ENCODE data around the gene ADCY4. TPM values are rescaled to one million over a fixed set of nuclear protein-coding genes. Genes with fewer than 3 reads are reported as not detected.

Gene ADCY4
- total RNA-seq, 1 experiment from 2014 or later, result 1.1 TPM

DNA sequence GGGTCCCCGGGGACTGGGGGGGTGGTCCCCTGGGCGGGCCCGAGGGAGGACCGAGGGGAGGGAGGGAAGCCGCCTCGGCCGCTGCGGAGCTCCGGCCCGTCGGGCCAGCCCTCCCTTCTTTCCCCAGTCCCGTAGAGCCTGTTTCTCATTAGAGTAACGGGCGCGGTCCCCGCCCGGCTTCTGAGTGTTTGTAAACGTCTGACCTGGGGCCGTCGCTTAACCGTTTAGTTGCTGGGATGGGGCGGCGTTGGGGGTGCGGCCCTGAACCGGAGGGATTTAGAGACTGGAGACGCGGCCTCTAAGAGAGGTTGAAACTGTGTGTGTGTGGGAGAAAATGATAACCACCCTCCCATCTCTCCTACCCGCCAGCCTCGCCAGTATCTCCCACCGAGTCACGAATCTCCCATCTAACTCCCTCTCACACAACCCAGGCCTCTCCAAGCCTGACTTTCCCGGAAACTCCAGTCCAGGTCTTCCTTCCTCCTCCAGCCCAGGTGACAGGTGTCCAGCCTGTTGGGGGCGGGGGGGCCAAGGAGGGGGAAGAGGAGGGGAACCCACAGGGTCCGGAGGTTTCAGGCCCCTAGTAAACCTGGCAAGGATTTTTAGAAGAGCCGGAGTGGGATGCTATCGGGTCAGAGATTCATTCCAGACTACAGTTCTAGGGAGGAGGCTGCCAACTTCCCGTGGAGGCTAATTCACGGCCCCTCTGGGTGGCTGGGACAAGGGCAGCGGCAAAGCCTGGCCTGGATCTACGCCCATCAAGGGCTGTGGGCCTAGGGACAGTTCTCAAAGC is 32.0 kb upstream of the ADCY4 start:
- ChIA-PET POLR2A (interaction anchor here (0.6 to 2.0 kb wide), 6 partner anchors 33 to 105 kb away, joined by 3 to 23 read pairs (median 4); partner anchors contain the start of genes CBLN3, KHNYN and SDR39U1), CTCF (interaction anchor here (0.8 to 2.3 kb wide), 31 partner anchors 10 to 124 kb away, joined by 3 to 148 read pairs (median 7); partner anchors contain the start of genes ADCY4, CBLN3, CIDEB and DHRS1)
- ATAC-seq, result peak; percentile 60

More for the DNA sequence above, 32.0 kb upstream of the ADCY4 start:
- peak overlapping the region; percentile 96 for H3K27ac Mint-ChIP-seq
- peak overlapping the region; percentile 90 for H3K4me3 Mint-ChIP-seq
- peak; percentile 93 for DNase-seq (ENCODE audit: low spot score)
- no peaks in the 10 kb centered on the region for H3K9me3 Mint-ChIP-seq
- H3K27me3 Mint-ChIP-seq (ENCODE audit: low read depth), result peaks cover 18% of the 10 kb centered on the region
- TF ChIP-seq PRDM15 (CRISPR knock-in tag; IDR thresholded peaks at IDR 0.05), result peak; percentile 97
- TF ChIP-seq JUN (CRISPR knock-in tag; IDR thresholded peaks at IDR 0.05), result no peak
- peak; percentile 9; the same call in 1 of the 2 replicates for TF ChIP-seq GABPB1 (CRISPR knock-in tag; IDR thresholded peaks at IDR 0.05)
- TF ChIP-seq USF1 (CRISPR knock-in tag; IDR thresholded peaks at IDR 0.05), result peak; percentile 30; the same call in 1 of the 2 replicates
- no peak for TF ChIP-seq ZNF416 (CRISPR knock-in tag; IDR thresholded peaks at IDR 0.05)
- TF ChIP-seq CDX4 (CRISPR knock-in tag; IDR thresholded peaks at IDR 0.05; ENCODE audit: borderline replicate concordance), result no peak
- TF ChIP-seq SMAD4 (CRISPR knock-in tag; IDR thresholded peaks at IDR 0.05), result no peak
- TF ChIP-seq, protein P1, sequence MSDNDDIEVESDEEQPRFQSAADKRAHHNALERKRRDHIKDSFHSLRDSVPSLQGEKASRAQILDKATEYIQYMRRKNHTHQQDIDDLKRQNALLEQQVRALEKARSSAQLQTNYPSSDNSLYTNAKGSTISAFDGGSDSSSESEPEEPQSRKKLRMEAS (CRISPR knock-in tag; IDR thresholded peaks at IDR 0.05), result 0 out of 2 replicates have a peak, but pooled peaks have one; percentile 40
- TF ChIP-seq, protein P2, sequence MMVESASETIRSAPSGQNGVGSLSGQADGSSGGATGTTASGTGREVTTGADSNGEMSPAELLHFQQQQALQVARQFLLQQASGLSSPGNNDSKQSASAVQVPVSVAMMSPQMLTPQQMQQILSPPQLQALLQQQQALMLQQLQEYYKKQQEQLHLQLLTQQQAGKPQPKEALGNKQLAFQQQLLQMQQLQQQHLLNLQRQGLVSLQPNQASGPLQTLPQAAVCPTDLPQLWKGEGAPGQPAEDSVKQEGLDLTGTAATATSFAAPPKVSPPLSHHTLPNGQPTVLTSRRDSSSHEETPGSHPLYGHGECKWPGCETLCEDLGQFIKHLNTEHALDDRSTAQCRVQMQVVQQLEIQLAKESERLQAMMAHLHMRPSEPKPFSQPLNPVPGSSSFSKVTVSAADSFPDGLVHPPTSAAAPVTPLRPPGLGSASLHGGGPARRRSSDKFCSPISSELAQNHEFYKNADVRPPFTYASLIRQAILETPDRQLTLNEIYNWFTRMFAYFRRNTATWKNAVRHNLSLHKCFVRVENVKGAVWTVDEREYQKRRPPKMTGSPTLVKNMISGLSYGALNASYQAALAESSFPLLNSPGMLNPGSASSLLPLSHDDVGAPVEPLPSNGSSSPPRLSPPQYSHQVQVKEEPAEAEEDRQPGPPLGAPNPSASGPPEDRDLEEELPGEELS (CRISPR knock-in tag; IDR thresholded peaks at IDR 0.05), result peak; percentile 16; the same call in 1 of the 2 replicates
- TF ChIP-seq GRHL2 (CRISPR knock-in tag; IDR thresholded peaks at IDR 0.05; ENCODE audit: insufficient replicate concordance, severe bottlenecking), result no peak
- peak; percentile 50; the same call in 1 of the 2 replicates for TF ChIP-seq USF2 (CRISPR knock-in tag; IDR thresholded peaks at IDR 0.05)
- TF ChIP-seq NR3C1 (CRISPR knock-in tag; conservative IDR thresholded peaks at IDR 0.05; ENCODE audit: low read depth), result no peak
- TF ChIP-seq FOXK1 (CRISPR knock-in tag; IDR thresholded peaks at IDR 0.05), result peak; percentile 90
- no peaks in the 10 kb centered on the region for H3K36me3 Mint-ChIP-seq
- peaks cover 15% of the 10 kb centered on the region for H3K4me1 Mint-ChIP-seq

Measured in WTC11 (cell line).